A549 (cell line): ENCODE results near the gene SLIT3. TPM values are rescaled to one million over a fixed set of nuclear protein-coding genes. Genes with fewer than 3 reads are reported as not detected.

Source experiments
- ATAC-seq, 2 experiments: fragments of 200-7000 bp in 1 of 2; fragments of >200 bp in 1 of 2; cut with Nextera tagmentation in 1 of 2; cut with Tn5 transposase in 1 of 2; 3 replicates each; pipeline versions ENCODE4 v1.8.0 to v1.9.1; 2018 to 2020; ENCODE audit warnings: mild to moderate bottlenecking in 1 of 2, moderate library complexity in 1 of 2
- CTCF ChIA-PET: fragments of 300-600 bp; sonication (Branson Sonifier 250); formaldehyde crosslinking; extraction: SDS; loops from one replicate; lab custom pipeline; 2021; ENCODE audit warnings: antibody characterized with exemption, inconsistent platforms; lab: Yijun Ruan, JAX
- POLR2A ChIA-PET: fragments of 350-600 bp; formaldehyde crosslinking; extraction: SDS; loops from one replicate; lab custom pipeline; 2021; ENCODE audit warnings: antibody characterized with exemption, inconsistent platforms; lab: Yijun Ruan, JAX
- DNase-seq, 2 experiments: peaks; one replicate each; pipeline versions ENCODE4 v3.0.0 to v3.0.0-alpha.2; 2011 to 2016; ENCODE audit warnings: low read depth in 1 of 2, low spot score in 1 of 2
- FAIRE-seq: peaks from 2 replicates; lab custom pipeline; 2011; peaks lifted over from hg19 to GRCh38; lab: Jason Lieb, UNC
- H3K27ac ChIP-seq, 2 experiments: fragments of >200 bp; sonication (Bioruptor Twin); formaldehyde crosslinking; 3 replicates each; pipeline ENCODE4 v1.5.1; 2016 to 2017
- H3K4me1 ChIP-seq: fragments of >200 bp; sonication (Bioruptor Twin); formaldehyde crosslinking; 3 replicates; pipeline ENCODE4 v1.6.1; 2016
- H3K4me2 ChIP-seq: fragments of >200 bp; sonication (Bioruptor Twin); formaldehyde crosslinking; 3 replicates; pipeline ENCODE4 v1.6.1; 2016
- H3K4me3 ChIP-seq: fragments of >200 bp; sonication (Bioruptor Twin); formaldehyde crosslinking; 3 replicates; pipeline ENCODE4 v1.5.1; 2016
- H3K9me3 ChIP-seq: fragments of >200 bp; sonication (Bioruptor Twin); formaldehyde crosslinking; 3 replicates; pipeline ENCODE4 v1.6.1; 2016
- BHLHE40 ChIP-seq: IDR thresholded peaks from 2 replicates; pipeline ENCODE4 v1.6.1; 2012; ENCODE audit warnings: low read depth, low read length, inconsistent platforms
- CBX8 ChIP-seq: fragments of 200-600 bp; sonication (generic); IDR thresholded peaks from 2 replicates; pipeline ENCODE4 v1.6.1; 2016
- CEBPB ChIP-seq, 2 experiments: fragments of >200 bp in 1 of 2; sonication (Bioruptor Twin) in 1 of 2; formaldehyde crosslinking in 1 of 2; IDR thresholded peaks; 2 replicates each; pipeline ENCODE4 v1.6.1; 2012 to 2016
- CHD2 ChIP-seq: fragments of 150-350 bp; IDR thresholded peaks from 2 replicates; pipeline ENCODE4 v1.6.1; 2014; ENCODE audit warnings: low read length; ENCODE audit not compliant: partially characterized antibody
- CHD4 ChIP-seq: fragments of 200-600 bp; sonication (generic); IDR thresholded peaks from 2 replicates; pipeline ENCODE4 v1.6.1; 2016; ENCODE audit warnings: antibody characterized with exemption, mild to moderate bottlenecking, borderline replicate concordance
- CTCF ChIP-seq: fragments of >200 bp; sonication (Bioruptor Twin); formaldehyde crosslinking; IDR thresholded peaks from 3 replicates; pipeline ENCODE4 v1.5.1; 2016
- E2F6 ChIP-seq: IDR thresholded peaks from 2 replicates; pipeline ENCODE4 v1.6.1; 2012; ENCODE audit warnings: low read depth, borderline replicate concordance
- FOSB ChIP-seq: fragments of 250-450 bp; sonication (Bioruptor Pico); IDR thresholded peaks from 2 replicates; pipeline ENCODE4 v1.5.0; 2020; ENCODE audit warnings: mild to moderate bottlenecking, moderate library complexity
- HES2 ChIP-seq: fragments of >200 bp; sonication (Bioruptor Twin); formaldehyde crosslinking; IDR thresholded peaks from 2 replicates; pipeline ENCODE4 v1.6.1; 2016
- HMGXB4 ChIP-seq: fragments of 250-450 bp; sonication (Bioruptor Pico); IDR thresholded peaks from 2 replicates; pipeline ENCODE4 v1.5.0; 2021; ENCODE audit warnings: mild to moderate bottlenecking, moderate library complexity, borderline replicate concordance
- HOXB5 ChIP-seq: fragments of 250-450 bp; sonication (Bioruptor Pico); IDR thresholded peaks from 2 replicates; pipeline ENCODE4 v1.5.0; 2020; ENCODE audit warnings: mild to moderate bottlenecking, moderate library complexity
- JUN ChIP-seq, 2 experiments: fragments of >200 bp; sonication (Bioruptor Twin); formaldehyde crosslinking; IDR thresholded peaks; 2 replicates in 1 of 2; 3 replicates in 1 of 2; pipeline ENCODE4 v1.6.1; 2016 to 2017
- MAZ ChIP-seq: fragments of 150-350 bp; IDR thresholded peaks from 2 replicates; pipeline ENCODE4 v1.6.1; 2014; ENCODE audit warnings: antibody characterized with exemption, low read depth, low read length, borderline replicate concordance
- NFE2L2 ChIP-seq: fragments of 150-350 bp; conservative IDR thresholded peaks from 2 replicates; pipeline ENCODE4 v1.6.1; 2014; ENCODE audit warnings: low read length
- NR3C1 ChIP-seq: fragments of >200 bp; sonication (Bioruptor Twin); formaldehyde crosslinking; IDR thresholded peaks from 3 replicates; pipeline ENCODE4 v1.6.1; 2017
- PHF8 ChIP-seq: fragments of 200-600 bp; sonication (generic); IDR thresholded peaks from 2 replicates; pipeline ENCODE4 v1.6.1; 2016; ENCODE audit warnings: low read depth, mild to moderate bottlenecking, antibody characterized with exemption, moderate library complexity, borderline replicate concordance
- POLR2A ChIP-seq: IDR thresholded peaks from 2 replicates; pipeline ENCODE4 v1.6.1; 2012; ENCODE audit warnings: mild to moderate bottlenecking, low read length
- POLR2AphosphoS2 ChIP-seq: conservative IDR thresholded peaks from 2 replicates; pipeline ENCODE4 v1.6.1; 2012; ENCODE audit warnings: low read length, improper control_type of control experiment, inconsistent platforms
- RAD21 ChIP-seq, 2 experiments: fragments of >200 bp in 1 of 2; sonication (Bioruptor Twin) in 1 of 2; formaldehyde crosslinking in 1 of 2; IDR thresholded peaks in 1 of 2; conservative IDR thresholded peaks in 1 of 2; 2 replicates in 1 of 2; 3 replicates in 1 of 2; pipeline ENCODE4 v1.6.1; 2012 to 2018; ENCODE audit warnings: inconsistent platforms in 1 of 2
- RCOR1 ChIP-seq: fragments of 150-350 bp; IDR thresholded peaks from 2 replicates; pipeline ENCODE4 v1.6.1; 2014; ENCODE audit warnings: antibody characterized with exemption, low read length, low read depth
- TFCP2L1 ChIP-seq: fragments of 250-450 bp; sonication (Bioruptor Pico); IDR thresholded peaks from 2 replicates; pipeline ENCODE4 v1.5.0; 2021; ENCODE audit warnings: mild to moderate bottlenecking
- ZC3H11A ChIP-seq: fragments of 450-650 bp; IDR thresholded peaks from 2 replicates; pipeline ENCODE4 v1.6.1; 2014; ENCODE audit warnings: antibody characterized with exemption, mild to moderate bottlenecking
- ZNF302 ChIP-seq: fragments of 250-450 bp; sonication (Bioruptor Pico); IDR thresholded peaks from 2 replicates; pipeline ENCODE4 v1.9.0; 2021; ENCODE audit warnings: inconsistent platforms, mild to moderate bottlenecking, moderate library complexity
- WGBS: methylation state at CpG from one replicate; pipeline ENCODE4 v1.1.6; 2017; ENCODE audit errors: missing lambda C conversion rate; 5-methylcytosine and 5-hydroxymethylcytosine counted together
- polyA plus RNA-seq, 4 experiments: library from polyadenylated mRNA; depleted of rRNA in 3 of 4; stranded (reverse); fragments of >200 nt; fragmentation: RNase III in 1 of 4; extraction: RNeasy Plus Mini Kit Qiagen cat#74134 plus additional on column Dnase treatment in 1 of 4; gene quantifications; 2 replicates in 3 of 4; 3 replicates in 1 of 4; pipeline ENCODE4 v1.2.3, GENCODE V29; 2011 to 2017
- TF ChIP-seq, protein P1 (sequence below): fragments of >200 bp; sonication (Bioruptor Twin); formaldehyde crosslinking; IDR thresholded peaks from 3 replicates; pipeline ENCODE4 v1.6.1; 2016
- TF ChIP-seq, protein P2 (sequence below): IDR thresholded peaks from 2 replicates; pipeline ENCODE4 v1.6.1; 2012

Gene SLIT3
- polyA plus RNA-seq, 2 of the 4 experiments (the other 2 are of a cell fraction) = 12.7 to 22.9 TPM

DNA sequence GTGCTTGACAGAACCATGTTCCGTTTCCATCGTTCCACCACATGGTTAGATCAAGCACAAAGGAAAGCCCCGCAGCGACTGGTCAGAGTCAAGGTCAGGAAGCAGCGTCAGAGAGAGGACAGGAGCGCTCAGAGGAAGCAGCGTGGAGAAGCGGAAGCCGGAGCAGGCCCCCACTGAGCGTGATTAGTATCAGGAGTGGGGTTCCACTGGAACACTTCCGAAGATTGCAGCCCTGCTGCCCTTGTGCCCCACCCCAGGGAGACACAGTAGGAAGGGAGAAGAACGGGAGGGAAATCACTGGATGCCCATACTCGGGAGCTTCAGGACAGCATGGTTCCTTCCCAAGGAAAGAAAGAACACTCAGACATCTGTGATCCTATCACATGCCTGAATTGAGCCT is 532.8 kb downstream of the SLIT3 start:
- POLR2A ChIA-PET = no interaction called here
- no peak overlapping the region for H3K4me3 ChIP-seq
- H3K4me2 ChIP-seq = no peak overlapping the region
- no peaks in the 10 kb centered on the region for H3K4me1 ChIP-seq
- FAIRE-seq (no peak), DNase-seq (no peak)
- no peak overlapping the region for H3K27ac ChIP-seq
- no peak for TF ChIP-seq NR3C1
- TF ChIP-seq CHD4 = no peak
- TF ChIP-seq ZC3H11A = no peak
- no peak for TF ChIP-seq ZNF302 (CRISPR knock-in tag)
- TF ChIP-seq, protein P1, sequence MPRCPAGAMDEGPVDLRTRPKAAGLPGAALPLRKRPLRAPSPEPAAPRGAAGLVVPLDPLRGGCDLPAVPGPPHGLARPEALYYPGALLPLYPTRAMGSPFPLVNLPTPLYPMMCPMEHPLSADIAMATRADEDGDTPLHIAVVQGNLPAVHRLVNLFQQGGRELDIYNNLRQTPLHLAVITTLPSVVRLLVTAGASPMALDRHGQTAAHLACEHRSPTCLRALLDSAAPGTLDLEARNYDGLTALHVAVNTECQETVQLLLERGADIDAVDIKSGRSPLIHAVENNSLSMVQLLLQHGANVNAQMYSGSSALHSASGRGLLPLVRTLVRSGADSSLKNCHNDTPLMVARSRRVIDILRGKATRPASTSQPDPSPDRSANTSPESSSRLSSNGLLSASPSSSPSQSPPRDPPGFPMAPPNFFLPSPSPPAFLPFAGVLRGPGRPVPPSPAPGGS = no peak
- no peak for TF ChIP-seq CBX8
- no peak for TF ChIP-seq NFE2L2
- TF ChIP-seq MAZ = no peak
- no peak for TF ChIP-seq RAD21 (conservative IDR thresholded peaks at IDR 0.05 in 1 of 2, IDR thresholded peaks at IDR 0.05 in 1 of 2)
- TF ChIP-seq TFCP2L1 = no peak
- TF ChIP-seq JUN (IDR thresholded peaks at IDR 0.05) = no peak
- TF ChIP-seq, all 56 proteins: peak for 0
- no peak for ATAC-seq
- WGBS = 88% methylated on average over 13 of the region's 13 CpGs
- H3K9me3 ChIP-seq = peaks cover 10% of the 10 kb centered on the region; the same call in 2 of the 3 replicates
- CTCF ChIA-PET = interaction anchor here (1.7 kb wide), 1 partner anchor 17 kb away, joined by 4 read pairs; no protein-coding TSS in a partner anchor

GRCh38 chr5:168766426-168766700 is 534.6 kb downstream of the SLIT3 start:
- Histone ChIP-seq H3K9me3 (peaks cover 10% of the 10 kb centered on the region; the same call in 2 of the 3 replicates), H3K27ac (no peak overlapping the region), H3K4me2 (no peak overlapping the region), H3K4me3 (no peak overlapping the region), H3K4me1 (no peaks in the 10 kb centered on the region)
- FAIRE-seq = no peak
- TF ChIP-seq CEBPB (IDR thresholded peaks at IDR 0.05) = no peak
- WGBS = 100% methylated on average over 1 of the region's 2 CpGs
- ChIA-PET POLR2A (no interaction called here), CTCF (no interaction called here)
- no peak for DNase-seq
- no peak; a peak in 1 of 6 replicates for ATAC-seq

- TF ChIP-seq RCOR1 (no peak), CBX8 (no peak), CHD2 (no peak), CTCF (no peak), POLR2A (no peak), HES2 (no peak), NFE2L2 (no peak), CEBPB (IDR thresholded peaks at IDR 0.05) (no peak), PHF8 (no peak), FOSB (CRISPR knock-in tag) (no peak), POLR2AphosphoS2 (no peak), BHLHE40 (no peak), E2F6 (no peak), MAZ (no peak), TFCP2L1 (no peak), HOXB5 (CRISPR knock-in tag) (no peak), HMGXB4 (CRISPR knock-in tag) (no peak)
- TF ChIP-seq, protein P2, sequence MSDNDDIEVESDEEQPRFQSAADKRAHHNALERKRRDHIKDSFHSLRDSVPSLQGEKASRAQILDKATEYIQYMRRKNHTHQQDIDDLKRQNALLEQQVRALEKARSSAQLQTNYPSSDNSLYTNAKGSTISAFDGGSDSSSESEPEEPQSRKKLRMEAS = no peak
- Histone ChIP-seq H3K9me3 (peaks cover 10% of the 10 kb centered on the region; the same call in 2 of the 3 replicates), H3K4me2 (no peak overlapping the region), H3K4me3 (no peak overlapping the region), H3K27ac (no peak overlapping the region), H3K4me1 (no peaks in the 10 kb centered on the region)
- no peak for DNase-seq
- ChIA-PET CTCF (interaction anchor here (0.6 kb wide), 1 partner anchor 812 kb away, joined by 3 read pairs; no protein-coding TSS in a partner anchor), POLR2A (no interaction called here)
- FAIRE-seq = no peak
- ATAC-seq = no peak
- 73% methylated on average over 9 of the region's 9 CpGs for WGBS
Measured at GRCh38 chr5:168765551-168766425, 535.2 kb downstream of the SLIT3 start.
